Measurements from ENCODE around the gene ZNF714.
A peak's percentile ranks its signal among the peaks of the same experiment; 100 is the strongest.
"Not testable (repeated sequence)": the region's sequence is repeated elsewhere in the genome, so short reads cannot be mapped to it uniquely, and the experiment has no call there.

ZNF714 gene

DNA sequence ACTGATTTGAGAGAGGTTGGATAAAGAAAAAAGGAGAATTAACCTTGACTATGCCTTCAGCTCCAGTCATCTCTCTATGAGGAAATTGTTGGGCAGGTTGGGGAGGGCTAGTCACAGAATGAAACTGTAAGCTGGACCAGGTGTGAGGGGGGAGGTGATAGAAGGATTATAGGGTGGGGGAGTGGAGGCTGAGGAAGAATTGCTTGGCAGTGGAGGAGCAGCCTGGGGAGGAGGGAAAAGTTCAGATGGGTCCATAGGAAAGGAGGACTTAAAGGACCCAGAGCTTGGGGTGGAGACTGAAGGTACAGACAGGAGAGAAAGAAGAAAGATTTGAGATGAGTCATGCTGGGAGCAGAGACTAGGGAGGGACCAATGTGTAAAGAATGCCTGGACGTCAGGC is 51.6 kb downstream of the ZNF714 start:
- DNase-seq: no peak

DNA sequence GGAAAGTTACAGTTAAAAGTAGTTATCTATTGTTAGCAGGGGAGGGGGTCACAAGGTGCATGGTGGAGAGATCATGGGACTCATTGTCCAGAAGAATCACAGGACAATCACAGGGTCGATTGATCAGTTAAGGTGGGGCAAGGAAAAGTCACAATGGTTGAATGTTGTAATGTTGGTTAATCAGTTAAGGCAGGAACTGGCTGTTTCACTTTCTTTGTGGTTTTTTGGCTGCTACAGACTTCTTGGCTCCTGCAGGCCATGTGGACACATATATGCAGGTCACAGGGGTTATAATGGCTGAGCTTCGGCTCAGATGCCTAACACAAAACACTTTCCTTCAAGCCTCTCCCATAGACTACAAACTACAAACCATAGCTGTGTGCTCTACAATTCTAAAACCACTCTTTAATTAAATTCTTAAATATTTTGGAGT is 52.9 kb downstream of the ZNF714 start:
- DNase-seq: no peak

DNA sequence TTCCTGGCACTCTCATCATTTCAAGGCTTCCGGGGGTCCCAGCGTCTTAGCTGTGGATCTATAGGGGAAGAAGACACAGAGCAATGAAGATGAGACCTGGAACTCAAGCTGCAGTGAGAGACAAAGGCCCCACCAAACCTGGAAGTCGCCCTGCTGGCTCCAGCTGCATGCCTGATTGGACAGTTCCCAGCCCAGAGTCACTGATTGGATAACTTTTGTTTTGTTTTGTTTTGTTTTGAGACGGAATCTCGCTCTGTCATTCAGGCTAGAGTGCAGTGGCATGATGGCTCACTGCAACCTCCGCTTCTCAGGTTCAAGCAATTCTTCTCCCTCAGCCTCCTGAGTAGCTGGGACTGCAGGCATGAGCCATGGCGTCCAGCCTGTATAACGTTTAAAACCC is 53.4 kb downstream of the ZNF714 start:
- no peak for DNase-seq

DNA sequence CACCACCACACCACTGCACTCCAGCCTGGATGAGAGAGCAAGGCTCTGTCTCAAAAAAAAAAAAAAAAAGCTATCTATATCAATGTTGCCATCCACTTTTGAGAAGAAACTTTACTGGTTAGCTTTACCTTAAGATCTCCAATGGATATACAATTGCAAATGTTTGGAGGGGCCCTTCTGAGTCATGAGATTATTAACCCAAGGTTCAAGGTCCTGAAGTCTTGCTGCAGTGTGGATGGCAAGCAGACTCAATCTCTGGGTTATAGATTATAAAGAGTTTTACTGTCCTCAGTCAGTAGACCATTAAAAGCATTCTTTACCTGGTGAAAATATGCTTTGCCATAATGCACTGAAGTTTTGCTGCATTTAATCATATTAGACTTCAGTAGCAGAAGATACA is 56.1 kb downstream of the ZNF714 start:
- no peak for DNase-seq

DNA sequence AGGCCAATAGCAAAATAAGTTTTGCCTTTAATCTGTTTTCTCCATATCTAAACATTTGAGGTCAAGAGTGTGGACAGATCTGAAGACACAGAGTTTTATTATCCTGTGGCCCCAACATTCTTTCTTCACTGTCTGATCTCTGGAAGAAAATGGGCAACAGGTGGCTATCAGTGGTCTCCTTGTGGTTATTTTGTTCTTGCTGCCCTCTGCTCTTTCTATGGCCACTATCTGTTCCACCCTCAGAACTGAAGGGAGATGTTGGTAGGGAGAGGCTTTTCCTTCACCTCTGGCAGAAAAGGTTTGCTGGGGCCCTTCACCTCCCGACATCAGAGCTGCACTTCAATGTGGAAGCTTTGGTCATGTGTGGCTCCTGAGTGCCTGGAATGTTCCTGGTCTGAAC is 59.0 kb downstream of the ZNF714 start:
- not testable (repeated sequence) for DNase-seq

DNA sequence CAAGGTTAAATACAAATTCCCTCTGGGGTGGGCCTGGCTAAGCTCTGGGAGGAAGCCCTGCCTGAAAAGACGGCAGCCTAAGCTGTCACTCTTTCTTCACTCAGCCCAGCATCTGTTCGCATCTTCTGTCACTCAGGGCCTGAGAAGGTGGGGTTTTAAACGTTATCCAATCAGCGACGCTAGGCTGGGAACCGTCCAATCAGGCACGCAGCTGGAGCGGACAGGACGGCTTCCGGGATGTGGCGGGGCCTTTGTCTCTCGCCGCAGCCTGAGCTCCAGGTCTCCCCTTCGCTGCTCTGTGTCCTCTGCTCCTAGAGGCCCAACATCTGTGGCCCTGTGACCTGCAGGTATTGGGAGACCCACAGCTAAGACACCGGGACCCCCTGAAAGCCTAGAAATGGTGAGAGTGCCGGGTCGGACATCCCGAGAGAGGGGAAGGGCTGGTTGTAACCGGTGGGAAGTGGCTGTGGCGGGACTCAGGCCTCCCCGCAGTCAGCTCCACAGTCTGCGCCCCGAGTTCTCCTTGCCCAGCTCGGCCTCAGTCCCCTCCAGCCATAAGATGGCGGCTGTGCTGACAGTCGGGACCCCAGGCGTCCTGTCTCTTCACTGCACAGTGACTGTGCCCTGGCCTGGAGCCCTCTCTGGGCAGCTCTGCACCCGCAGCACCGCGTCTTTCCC is 59.9 kb downstream of the ZNF714 start, which contains the start of gene ZNF431:
Gene ZNF431 (plus strand): TSS at position 254 of the 678 bp plus-strand sequence. CDS start 144 bp downstream, at position 398.
- peak; percentile 91 for DNase-seq

DNA sequence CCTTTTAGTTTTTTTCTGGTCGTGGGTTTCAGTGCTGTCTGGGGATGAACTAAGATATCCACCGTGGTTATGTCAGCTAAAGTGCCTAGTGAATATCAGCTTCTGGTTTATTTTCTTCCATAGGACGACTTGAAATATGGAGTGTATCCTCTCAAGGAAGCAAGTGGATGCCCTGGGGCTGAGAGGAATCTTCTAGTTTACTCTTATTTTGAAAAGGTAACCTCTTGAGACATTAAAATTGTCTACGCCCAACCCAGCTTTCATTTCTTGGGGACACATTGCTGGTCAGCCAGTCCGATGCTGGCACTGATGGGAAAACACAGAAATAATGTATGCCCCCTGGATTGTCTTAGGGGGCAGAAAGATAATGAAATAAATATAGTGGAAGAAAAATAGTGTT is 61.4 kb downstream of the ZNF714 start:
- no peak for DNase-seq

DNA sequence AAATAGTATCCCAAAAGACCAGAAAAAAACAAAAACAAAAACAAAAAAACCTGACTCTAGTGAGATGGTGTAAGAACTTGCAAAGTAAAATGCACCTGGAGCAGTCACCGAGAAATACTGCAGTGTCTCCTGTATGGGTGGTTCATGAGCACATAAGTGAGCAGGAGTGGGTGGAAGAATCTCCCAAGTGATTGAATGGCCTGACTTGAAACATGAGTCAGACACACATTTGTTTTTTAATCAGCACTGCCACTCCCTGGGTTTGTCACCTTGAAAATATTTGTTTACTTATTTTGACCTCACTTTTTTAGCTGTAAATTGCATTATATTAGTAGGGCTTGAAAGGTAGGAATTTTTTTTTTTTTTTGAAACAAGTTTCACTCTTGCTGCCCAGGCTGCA is 61.9 kb downstream of the ZNF714 start:
- no peak for DNase-seq

DNA sequence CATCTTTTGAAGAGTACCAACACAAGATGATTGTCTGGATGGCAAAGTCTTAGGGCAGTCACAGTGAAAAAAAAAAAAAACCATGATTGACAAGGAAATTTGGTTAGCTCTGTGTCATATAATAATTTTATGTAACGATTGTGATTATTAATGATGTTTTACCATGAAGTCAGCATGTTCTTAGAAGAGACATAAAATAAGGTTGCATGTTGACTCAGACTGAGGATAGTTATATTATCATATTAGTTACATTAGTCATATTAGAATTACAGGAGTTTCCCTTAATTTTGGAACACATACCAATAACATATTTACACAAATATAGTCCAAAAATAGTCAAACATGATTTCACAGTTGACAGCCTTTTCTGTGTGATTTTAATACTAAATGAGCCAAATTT is 65.5 kb downstream of the ZNF714 start:
- no peak for DNase-seq

DNA sequence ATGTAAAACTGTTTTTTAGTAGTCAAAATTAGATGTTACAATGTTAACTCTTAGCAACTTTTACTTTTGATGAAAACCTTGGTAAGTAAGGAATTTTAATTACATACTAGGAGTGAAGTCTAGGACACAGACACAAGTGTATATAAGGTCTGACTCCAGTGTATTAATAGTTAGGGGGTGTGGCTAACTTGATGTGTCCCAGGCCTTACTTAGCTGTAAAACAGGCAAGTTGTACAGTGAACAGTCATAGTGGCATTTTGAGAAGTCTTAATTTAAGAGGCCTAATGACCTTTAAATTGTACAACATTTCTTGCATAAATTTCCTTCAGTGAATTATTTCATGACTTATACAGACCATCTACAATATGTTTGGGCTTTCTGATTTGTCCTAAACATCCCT is 66.7 kb downstream of the ZNF714 start:
- DNase-seq: no peak

DNA sequence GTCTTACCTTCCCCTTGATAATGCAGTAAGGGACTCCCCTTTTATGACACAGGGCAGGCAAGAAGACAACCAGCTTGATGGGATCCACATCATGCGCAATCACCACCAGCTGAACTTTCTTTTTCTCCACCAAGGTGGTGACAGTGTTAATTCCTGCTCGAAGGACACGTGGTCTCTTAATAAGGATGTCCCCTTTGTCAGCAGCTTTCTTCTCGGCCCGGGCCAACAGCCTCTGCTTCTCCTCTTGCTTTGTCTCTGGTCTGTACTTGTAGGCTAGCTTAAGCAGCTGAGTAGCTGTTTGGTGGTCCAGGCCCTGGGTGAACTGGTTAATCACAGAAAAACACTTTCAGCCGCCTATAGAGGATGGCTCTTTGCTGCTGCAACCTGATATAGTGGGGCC is 67.9 kb downstream of the ZNF714 start:
- no peak for DNase-seq

DNA sequence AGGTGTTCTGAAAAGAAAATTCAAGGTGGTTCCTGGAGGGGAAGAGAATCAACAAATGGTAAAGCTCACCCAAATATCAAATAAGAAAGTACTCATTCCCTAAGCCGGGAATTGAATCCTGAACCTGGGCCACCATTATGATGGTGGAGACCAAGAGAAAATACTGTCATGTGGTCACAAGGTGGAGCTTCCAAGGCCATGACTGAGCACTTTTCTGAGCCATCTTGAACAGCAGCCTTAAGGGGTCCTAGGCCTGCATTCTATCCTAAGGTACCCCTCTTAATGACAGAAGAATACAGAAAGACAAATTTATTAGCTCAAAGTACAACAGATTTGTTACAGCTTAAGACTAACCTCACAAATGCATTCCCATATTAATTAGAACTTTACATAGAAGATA is 69.5 kb downstream of the ZNF714 start:
- no peak for DNase-seq

DNA sequence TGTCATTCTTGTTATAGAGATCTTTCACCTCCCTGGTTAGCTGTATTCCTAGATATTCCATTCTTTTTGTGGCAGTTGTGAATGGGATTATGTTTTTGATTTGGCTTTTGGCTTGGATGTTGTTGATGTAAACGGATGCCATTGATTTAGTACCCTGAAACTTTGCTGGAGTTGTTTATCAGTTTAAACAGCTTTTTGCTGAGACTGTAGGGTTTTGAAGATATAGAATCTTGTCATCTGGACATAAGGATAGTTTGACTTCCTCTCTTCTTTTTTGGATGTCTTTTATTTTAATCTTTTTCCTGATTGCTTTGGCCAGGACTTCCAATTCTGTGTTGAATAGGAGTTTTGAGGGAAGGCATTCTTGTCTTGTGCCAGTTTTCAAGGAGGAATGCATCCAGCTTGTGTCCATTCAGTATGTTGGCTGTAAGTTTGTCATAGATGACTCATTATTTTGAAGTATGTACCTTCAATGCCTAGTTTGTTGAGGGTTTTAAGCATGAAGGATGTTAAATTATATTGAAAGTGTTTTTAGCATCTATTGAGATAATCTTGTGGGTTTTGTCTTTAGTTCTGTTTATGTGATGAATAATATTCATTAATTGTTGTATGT is 76.6 kb downstream of the ZNF714 start:
- no peak for DNase-seq

DNA sequence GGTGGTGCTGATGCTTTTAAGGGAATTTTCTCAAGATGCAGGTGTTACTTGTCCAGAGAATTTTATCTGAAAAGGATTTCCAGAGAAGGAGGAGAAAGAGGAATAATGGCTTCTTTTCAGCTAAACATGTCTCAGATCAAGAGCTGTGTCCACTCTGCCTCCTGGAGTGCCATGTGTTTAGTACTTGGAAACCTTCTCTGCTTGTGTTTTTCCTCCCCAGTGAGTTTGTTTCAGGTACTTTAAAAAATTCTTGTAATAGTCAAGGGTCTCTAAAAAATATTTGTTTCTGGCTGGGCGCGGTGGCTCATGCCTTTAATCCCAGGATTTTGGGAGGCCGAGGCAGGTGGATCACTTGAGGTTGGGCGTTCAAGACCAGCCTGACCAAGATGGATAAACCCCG is 82.5 kb downstream of the ZNF714 start:
- DNase-seq: no peak

DNA sequence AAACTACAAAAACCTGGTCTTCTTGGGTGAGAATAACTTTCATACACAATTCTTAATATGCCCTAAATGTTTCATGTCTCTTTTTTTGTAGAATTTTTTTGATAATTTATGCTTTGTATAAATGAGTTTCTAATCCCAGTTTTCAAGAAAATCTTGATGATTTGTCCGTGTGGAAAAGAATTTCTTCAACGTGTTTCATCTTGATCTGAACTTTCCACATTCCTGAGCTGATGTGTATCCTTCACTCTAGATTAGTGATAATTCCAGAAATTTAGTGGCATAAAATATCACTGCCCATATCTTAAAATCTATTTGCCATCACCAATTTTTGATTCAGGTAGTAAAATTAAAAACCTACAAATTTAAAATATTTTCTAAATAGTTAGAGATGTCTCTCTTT is 84.4 kb downstream of the ZNF714 start:
- DNase-seq: no peak

All from NCI-H345 (cell line).